Activated T-helper 2 cell treated with anti-CD3 and anti-CD28 coated beads, Interferon-gamma antibody, Interleukin-2, Interleukin-4, amounts not matched to agents 10 μg/mL and 5 μg/mL and 100 μg/mL, durations not matched to agents 14 hours and 24 hours and 36 hours (primary cell): ENCODE measurements around the gene KIF26B. TPM values are rescaled to one million over a fixed set of nuclear protein-coding genes. Genes with fewer than 3 reads are reported as not detected.
"Not testable (repeated sequence)": the region's sequence is repeated elsewhere in the genome, so short reads cannot be mapped to it uniquely, and the experiment has no call there.

Experiments
- DNase-seq: peaks from one replicate; pipeline ENCODE4 v3.0.0; 2021; ENCODE audit warnings: low spot score
- H3K27ac Mint-ChIP-seq: one replicate; pipeline ENCODE4 v1.8.0; 2021; ENCODE audit warnings: mixed read lengths
- H3K27me3 Mint-ChIP-seq: one replicate; pipeline ENCODE4 v1.8.0; 2021; ENCODE audit warnings: low read depth, mixed read lengths
- H3K36me3 Mint-ChIP-seq: one replicate; pipeline ENCODE4 v1.8.0; 2021; ENCODE audit warnings: low read depth, mixed read lengths
- H3K4me1 Mint-ChIP-seq: one replicate; pipeline ENCODE4 v1.8.0; 2021; ENCODE audit warnings: low read depth, mixed read lengths
- H3K4me3 Mint-ChIP-seq: one replicate; pipeline ENCODE4 v1.8.0; 2021; ENCODE audit warnings: low read depth, mild to moderate bottlenecking, moderate library complexity, mixed read lengths
- H3K9me3 Mint-ChIP-seq: one replicate; pipeline ENCODE4 v1.8.0; 2021; ENCODE audit warnings: mixed read lengths
- intact Hi-C: fragments of 100-400 bp; cut with micrococcal nuclease; formaldehyde crosslinking; loops from one replicate; pipeline ENCODE4 v1.15.1; 2023
- total RNA-seq: library from RNA; stranded (reverse); gene quantifications from 2 replicates; pipeline ENCODE4 v1.2.3, GENCODE V29; 2022

KIF26B gene
- total RNA-seq, 1 donor from 2014 or later, result 0.37 TPM

DNA sequence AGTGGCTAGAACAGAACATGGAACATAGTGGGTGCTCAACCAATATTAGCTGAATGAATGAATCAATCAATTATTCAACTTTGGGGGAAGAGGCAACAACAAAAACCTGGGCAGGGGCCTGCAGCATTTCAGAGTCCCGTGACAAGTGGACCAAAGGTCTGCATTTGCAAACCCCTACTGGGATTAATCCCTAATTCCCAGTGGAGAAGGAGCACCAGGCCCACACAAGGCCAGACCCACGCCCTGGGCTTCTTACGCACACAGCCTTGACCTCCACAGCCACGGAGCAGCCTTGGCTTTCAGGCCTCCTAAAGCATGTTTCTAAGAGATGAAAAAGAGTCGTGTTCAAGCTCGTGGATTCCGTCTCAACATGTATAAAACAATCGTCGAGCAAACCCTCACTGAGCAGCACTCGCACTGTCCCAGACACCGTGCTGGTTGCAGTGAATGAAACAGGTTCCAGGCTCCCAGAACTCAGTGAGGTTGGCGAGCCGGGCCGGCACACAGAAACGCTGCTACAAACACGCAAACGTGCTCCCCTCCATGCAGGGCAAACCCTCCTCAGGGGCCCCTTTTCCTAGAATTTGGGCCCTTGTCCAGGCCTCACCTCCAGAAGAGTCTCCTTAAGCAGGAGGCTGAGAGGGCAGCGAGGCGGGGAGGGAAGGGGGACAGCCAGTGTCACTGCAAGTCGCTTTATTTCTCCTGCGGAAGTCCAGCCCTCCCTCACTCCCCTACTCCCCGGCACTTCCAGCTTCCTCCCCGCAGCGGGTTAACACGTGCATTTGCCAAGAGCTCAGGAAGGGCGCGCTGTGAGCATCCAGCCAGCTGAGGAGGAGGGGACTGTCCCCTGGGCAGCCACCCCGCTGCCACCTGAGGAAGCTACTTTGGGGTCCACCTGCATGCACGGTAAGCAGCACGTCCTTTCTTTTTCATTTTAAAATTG is 556.4 kb downstream of the KIF26B start:
- H3K9me3 Mint-ChIP-seq, result no peaks in the 10 kb centered on the region
- no peak overlapping the region for H3K4me3 Mint-ChIP-seq
- no peaks in the 10 kb centered on the region for H3K36me3 Mint-ChIP-seq
- no peaks in the 10 kb centered on the region for H3K4me1 Mint-ChIP-seq
- no peak overlapping the region for H3K27ac Mint-ChIP-seq
- H3K27me3 Mint-ChIP-seq, result peaks cover 2% of the 10 kb centered on the region
- no peak for DNase-seq
- intact Hi-C loops, result no loop called here

DNA sequence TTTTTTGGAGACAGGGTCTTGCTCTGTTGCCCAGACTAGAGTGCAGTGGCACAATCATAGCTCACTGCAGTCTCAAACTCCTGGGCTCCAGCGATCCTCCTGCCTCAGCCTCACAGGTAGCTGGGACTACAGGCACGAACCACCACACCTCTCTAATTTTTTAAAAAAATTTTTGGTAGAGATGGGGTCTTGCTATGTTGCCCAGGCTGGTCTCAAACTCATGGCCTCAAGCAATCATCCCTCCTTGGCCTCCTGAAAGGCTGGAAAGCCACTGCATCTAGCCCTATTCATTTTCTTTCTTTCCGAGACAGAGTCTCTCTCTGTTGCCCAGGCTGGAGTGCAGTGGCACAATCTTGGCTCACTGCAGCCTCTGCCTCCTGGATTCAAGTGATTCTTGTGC is 559.2 kb downstream of the KIF26B start:
- H3K36me3 Mint-ChIP-seq, intact Hi-C loops, H3K27ac Mint-ChIP-seq, H3K27me3 Mint-ChIP-seq, H3K9me3 Mint-ChIP-seq, H3K4me1 Mint-ChIP-seq, H3K4me3 Mint-ChIP-seq, DNase-seq: not testable (repeated sequence)

DNA sequence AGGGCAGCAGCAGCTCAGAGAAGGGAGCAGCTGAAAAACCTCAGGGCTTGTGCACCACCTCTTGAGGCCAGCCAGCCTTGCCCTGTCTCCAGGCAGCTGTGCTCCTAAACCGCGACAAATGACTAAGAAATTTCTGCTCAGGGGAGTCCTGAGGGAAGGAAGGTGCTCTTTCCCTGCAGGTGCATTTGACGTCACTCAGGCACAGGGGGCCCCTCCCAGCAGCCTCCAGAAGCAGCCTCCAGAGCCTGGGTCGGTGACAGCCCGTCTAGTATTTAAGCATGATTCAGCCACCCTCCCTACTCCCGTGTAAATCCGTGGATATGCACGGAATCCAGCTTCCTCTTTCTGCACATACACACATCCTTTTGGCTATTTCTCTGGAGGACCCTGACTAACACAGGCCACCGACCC is 560.5 kb downstream of the KIF26B start:
- Mint-ChIP-seq H3K27ac (no peak overlapping the region), H3K27me3 (peaks cover 2% of the 10 kb centered on the region), H3K9me3 (no peaks in the 10 kb centered on the region), H3K36me3 (no peaks in the 10 kb centered on the region), H3K4me1 (no peaks in the 10 kb centered on the region), H3K4me3 (no peak overlapping the region)
- intact Hi-C loops, result no loop called here
- DNase-seq, result no peak

DNA sequence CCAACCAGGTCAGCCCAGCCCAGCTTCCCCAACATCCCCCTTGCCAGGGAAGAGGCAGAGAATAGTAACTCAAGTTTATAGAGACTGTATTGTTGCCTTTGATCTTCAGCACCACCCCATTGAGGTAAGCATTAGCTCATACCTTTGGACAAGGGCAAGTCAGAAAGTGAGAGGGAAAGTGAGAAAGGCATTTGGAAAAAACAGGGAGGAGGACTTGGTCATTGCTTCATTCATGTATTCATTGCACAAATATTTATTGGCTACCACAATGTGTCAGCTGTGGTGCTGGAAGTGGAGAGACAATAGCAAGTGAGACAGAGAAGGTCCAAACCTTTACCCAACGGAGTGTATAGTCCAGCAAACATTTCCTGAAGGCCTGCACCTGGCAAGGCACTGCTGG is 561.2 kb downstream of the KIF26B start:
- H3K27me3 Mint-ChIP-seq, result peaks cover 2% of the 10 kb centered on the region
- DNase-seq, result no peak
- H3K4me1 Mint-ChIP-seq, result no peaks in the 10 kb centered on the region
- intact Hi-C loops, result no loop called here
- no peaks in the 10 kb centered on the region for H3K36me3 Mint-ChIP-seq
- no peaks in the 10 kb centered on the region for H3K9me3 Mint-ChIP-seq
- H3K4me3 Mint-ChIP-seq, result no peak overlapping the region
- no peak overlapping the region for H3K27ac Mint-ChIP-seq

DNA sequence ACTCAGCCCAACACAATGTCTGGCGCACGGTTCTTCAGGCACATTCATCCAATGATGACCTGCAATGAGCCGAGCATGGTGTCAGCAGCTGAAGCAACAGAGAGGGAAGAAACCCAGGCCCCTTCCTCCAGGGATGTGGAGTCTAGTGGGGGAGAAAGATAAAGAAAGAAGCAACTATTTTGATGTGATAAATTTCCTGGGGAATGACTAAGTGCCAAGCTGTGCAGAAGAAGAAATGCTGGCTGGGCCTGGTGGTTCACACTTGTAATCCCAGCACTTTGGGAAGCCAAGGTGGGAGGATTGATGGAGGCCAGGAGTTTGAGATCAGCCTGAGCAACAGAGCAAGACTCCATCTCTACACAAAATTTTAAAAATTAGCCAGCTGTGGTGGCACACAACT is 561.8 kb downstream of the KIF26B start:
- H3K27ac Mint-ChIP-seq, result no peak overlapping the region
- H3K27me3 Mint-ChIP-seq, result peaks cover 2% of the 10 kb centered on the region
- H3K36me3 Mint-ChIP-seq, result no peaks in the 10 kb centered on the region
- H3K9me3 Mint-ChIP-seq, result no peaks in the 10 kb centered on the region
- no peaks in the 10 kb centered on the region for H3K4me1 Mint-ChIP-seq
- no peak for DNase-seq
- intact Hi-C loops, result no loop called here
- no peak overlapping the region for H3K4me3 Mint-ChIP-seq

DNA sequence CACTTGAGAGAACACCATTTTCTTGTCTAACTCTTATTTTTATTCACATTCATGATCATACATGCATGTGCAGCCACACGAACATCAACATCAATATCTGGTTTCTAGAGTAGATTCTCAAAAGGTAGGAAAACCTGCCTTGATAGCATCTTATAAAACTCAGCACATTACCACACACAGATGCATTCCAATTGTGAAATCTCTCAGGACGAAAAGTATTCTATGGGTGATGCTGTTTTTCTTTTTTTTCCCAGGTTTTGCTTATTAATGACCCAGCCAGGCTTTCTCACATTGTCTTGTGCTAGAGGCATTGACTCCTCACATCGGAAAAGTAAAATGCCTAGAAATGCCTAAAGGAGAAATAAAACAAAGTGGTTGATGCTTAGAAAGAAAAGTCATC is 562.8 kb downstream of the KIF26B start:
- Mint-ChIP-seq H3K4me3 (no peak overlapping the region), H3K4me1 (no peaks in the 10 kb centered on the region), H3K9me3 (no peaks in the 10 kb centered on the region), H3K36me3 (no peaks in the 10 kb centered on the region), H3K27ac (no peak overlapping the region), H3K27me3 (peaks cover 2% of the 10 kb centered on the region)
- no peak for DNase-seq
- intact Hi-C loops, result no loop called here

DNA sequence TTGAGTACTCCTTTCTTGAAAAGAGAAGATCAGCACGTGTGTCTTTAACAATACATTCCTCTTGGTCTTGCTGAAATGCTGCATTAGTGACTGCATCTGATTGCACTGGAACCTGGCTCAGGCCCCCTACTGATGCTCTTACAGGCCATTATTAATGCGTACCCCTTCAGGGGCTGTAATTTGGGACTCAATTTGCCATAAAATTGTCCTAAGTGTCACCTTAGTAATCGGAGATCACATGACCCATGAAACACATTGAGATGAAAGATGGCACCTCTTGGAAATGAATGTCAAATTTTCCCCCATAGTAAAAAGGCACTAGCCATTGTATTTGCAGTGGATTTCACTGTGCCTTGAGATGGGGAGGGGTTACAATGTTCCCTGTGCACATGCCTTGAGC is 563.3 kb downstream of the KIF26B start:
- no peaks in the 10 kb centered on the region for H3K4me1 Mint-ChIP-seq
- no peak for DNase-seq

DNA sequence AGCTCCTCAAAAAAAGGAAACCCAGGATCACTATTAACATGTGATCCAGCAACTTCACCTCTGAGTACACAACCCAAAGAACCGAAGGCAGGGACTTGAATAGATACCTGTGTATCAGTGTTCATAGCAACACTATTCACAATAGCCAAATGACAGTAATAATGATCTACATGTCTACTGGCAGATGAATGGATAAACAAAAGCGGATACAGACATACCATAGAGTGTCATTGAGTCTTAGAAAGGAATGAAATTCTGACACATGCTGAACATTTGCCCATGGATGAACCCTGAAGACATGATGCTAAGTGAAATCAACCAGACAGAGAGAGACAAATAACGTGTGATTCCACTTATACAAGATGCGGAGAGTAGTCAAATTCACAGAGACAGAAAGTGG is 564.2 kb downstream of the KIF26B start:
- H3K27me3 Mint-ChIP-seq, result peaks cover 2% of the 10 kb centered on the region
- H3K4me1 Mint-ChIP-seq, result no peaks in the 10 kb centered on the region
- H3K9me3 Mint-ChIP-seq, result no peaks in the 10 kb centered on the region
- H3K27ac Mint-ChIP-seq, result no peak overlapping the region
- no peak for DNase-seq
- H3K4me3 Mint-ChIP-seq, result no peak overlapping the region
- no peaks in the 10 kb centered on the region for H3K36me3 Mint-ChIP-seq
- intact Hi-C loops, result no loop called here

More for the DNA sequence above, 563.3 kb downstream of the KIF26B start:
- no peaks in the 10 kb centered on the region for H3K9me3 Mint-ChIP-seq
- peaks cover 2% of the 10 kb centered on the region for H3K27me3 Mint-ChIP-seq
- H3K27ac Mint-ChIP-seq, result no peak overlapping the region
- intact Hi-C loops, result no loop called here
- H3K4me3 Mint-ChIP-seq, result no peak overlapping the region
- H3K36me3 Mint-ChIP-seq, result no peaks in the 10 kb centered on the region

DNA sequence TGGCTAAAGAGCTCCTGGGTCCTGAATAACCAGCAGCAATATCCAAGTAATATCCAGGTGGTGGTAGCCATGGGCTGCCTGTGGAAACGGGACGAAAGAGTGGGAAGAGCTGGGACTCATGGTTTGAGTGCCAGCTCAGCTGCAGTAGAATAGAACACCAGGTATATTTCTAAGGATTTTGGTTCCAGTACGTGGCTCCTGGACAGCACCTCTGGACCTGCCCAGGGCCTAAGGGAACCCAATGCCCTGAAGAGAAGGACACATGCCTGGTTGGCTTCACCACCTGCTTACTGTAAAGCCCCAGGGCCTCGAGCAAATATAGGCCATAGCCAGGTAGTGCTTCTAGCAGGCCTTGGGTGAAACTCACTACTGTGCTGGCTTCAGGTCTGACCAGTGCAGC is 566.7 kb downstream of the KIF26B start:
- Mint-ChIP-seq H3K27me3 (no peaks in the 10 kb centered on the region), H3K27ac (no peak overlapping the region), H3K4me3 (no peak overlapping the region), H3K36me3 (no peaks in the 10 kb centered on the region), H3K9me3 (peaks cover 6% of the 10 kb centered on the region), H3K4me1 (no peaks in the 10 kb centered on the region)
- DNase-seq, result no peak
- intact Hi-C loops, result no loop called here

DNA sequence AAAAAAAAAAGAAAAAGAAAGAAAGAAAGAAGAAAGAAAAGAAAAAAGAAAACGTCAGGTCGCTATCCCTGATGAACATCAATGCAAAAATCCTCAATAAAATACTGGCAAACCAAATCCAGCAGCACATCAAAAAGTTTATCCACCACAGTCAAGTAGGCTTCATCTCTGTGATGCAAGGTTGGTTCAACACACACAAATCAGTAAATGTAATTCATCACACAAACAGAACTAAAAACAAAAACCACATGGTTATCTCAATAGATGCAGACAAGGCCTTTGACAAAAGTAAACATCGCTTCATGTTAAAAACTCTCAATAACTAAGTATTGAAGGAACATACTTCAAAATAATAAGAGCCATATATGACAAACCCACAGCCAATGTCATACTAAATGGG is 573.2 kb downstream of the KIF26B start:
- peaks cover 31% of the 10 kb centered on the region for H3K9me3 Mint-ChIP-seq
- intact Hi-C loops, H3K27ac Mint-ChIP-seq, H3K27me3 Mint-ChIP-seq, DNase-seq, H3K36me3 Mint-ChIP-seq, H3K4me3 Mint-ChIP-seq, H3K4me1 Mint-ChIP-seq: not testable (repeated sequence)

DNA sequence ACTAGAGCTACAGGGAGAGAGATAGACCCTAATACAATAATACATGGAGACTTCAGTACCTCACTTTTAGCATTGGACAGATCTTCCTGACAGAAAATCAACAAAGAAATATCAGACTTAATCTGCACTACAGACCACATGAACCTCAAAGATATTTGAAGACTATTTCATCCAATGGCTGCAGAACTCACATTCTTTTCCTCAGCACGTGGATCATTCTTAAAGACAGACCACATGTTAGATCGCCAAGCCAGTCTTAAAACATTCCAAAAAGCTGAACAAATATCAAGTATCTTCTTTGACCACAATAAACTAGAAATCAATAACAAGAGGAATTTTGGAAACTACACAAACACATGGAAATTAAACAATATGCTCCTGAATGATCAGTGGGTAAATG is 576.0 kb downstream of the KIF26B start:
- Mint-ChIP-seq H3K27me3 (no peaks in the 10 kb centered on the region), H3K9me3 (peaks cover 29% of the 10 kb centered on the region), H3K4me3 (no peak overlapping the region), H3K4me1 (no peaks in the 10 kb centered on the region), H3K27ac (no peak overlapping the region), H3K36me3 (no peaks in the 10 kb centered on the region)
- intact Hi-C loops, result no loop called here
- no peak for DNase-seq

DNA sequence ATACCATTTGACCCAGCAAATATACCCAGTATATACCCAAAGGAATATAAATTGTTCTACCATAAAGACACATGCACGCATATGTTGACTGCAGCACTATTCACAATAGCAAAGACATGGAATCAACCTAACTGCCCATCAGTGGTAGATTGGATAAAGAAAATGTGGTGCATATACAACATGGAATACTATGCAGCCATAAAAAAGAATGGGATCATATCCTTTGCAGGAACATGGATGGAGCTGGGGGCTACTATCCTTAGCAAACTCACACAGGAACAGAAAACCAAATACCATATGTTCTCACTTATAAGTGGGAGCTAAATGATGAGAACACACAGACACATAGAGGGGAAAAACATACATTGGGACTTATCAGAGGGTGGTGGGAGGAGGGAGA is 585.6 kb downstream of the KIF26B start:
- intact Hi-C loops, H3K4me1 Mint-ChIP-seq, H3K27me3 Mint-ChIP-seq, H3K4me3 Mint-ChIP-seq, H3K27ac Mint-ChIP-seq, H3K36me3 Mint-ChIP-seq, DNase-seq: not testable (repeated sequence)
- H3K9me3 Mint-ChIP-seq, result peaks cover 12% of the 10 kb centered on the region

DNA sequence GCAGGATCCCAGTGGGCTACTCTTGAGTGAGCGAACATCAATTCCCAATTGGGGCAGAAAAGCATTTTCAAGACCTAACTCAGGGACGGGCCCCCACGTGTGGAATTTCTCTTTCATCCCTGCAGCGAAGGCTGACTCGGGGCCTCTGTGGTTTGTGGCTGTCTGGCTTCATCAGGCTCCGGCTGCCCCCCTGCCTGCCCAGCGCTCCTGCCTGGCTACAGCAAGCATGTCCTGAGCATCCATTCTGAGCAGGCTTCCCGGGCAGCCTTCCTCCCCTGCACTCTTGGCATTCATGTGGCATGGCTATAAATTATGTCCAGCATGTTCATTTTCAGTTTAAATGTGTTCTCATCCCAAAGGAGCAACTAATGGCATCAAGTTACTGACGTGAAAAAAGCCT is 588.1 kb downstream of the KIF26B start:
- H3K27ac Mint-ChIP-seq, result no peak overlapping the region
- DNase-seq, result no peak
- intact Hi-C loops, result no loop called here
- peaks cover 18% of the 10 kb centered on the region for H3K9me3 Mint-ChIP-seq
- H3K4me1 Mint-ChIP-seq, result no peaks in the 10 kb centered on the region
- no peak overlapping the region for H3K4me3 Mint-ChIP-seq
- no peaks in the 10 kb centered on the region for H3K36me3 Mint-ChIP-seq
- H3K27me3 Mint-ChIP-seq, result no peaks in the 10 kb centered on the region
